ENCODE results near the gene TMEM185A.

DNA sequence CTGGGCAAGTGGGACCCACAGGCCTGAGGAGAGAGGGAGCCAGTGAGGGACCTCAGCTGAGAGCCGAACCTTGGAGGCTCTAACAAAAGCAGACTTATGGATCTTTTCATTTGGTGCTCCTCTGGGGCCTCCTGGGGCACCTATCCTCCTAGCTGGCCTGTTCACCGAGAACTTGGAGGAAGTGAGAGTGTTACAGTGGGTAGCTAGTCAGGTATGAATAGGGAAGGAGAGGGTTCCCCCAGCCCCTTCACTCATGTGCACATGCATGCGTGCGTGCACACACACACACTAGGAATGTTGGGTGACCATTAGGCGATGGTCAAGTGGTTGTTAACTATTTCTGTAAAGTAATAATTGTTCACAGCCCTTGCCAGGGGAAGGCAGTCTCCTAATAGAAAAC lies 18.6 kb upstream of the TMEM185A start:
- TF ChIP-seq, protein P1, sequence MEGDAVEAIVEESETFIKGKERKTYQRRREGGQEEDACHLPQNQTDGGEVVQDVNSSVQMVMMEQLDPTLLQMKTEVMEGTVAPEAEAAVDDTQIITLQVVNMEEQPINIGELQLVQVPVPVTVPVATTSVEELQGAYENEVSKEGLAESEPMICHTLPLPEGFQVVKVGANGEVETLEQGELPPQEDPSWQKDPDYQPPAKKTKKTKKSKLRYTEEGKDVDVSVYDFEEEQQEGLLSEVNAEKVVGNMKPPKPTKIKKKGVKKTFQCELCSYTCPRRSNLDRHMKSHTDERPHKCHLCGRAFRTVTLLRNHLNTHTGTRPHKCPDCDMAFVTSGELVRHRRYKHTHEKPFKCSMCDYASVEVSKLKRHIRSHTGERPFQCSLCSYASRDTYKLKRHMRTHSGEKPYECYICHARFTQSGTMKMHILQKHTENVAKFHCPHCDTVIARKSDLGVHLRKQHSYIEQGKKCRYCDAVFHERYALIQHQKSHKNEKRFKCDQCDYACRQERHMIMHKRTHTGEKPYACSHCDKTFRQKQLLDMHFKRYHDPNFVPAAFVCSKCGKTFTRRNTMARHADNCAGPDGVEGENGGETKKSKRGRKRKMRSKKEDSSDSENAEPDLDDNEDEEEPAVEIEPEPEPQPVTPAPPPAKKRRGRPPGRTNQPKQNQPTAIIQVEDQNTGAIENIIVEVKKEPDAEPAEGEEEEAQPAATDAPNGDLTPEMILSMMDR (IDR thresholded peaks at IDR 0.05) = no peak
- TF ChIP-seq POLR2A (IDR thresholded peaks at IDR 0.05) = no peak

All from suprapubic skin (tissue), 3 donors.